ENCODE results near the gene MRPL9.

The MRPL9 gene

GRCh38 chr1:151710187-151710840, 53.0 kb downstream of the MRPL9 start:
- DNase-seq = peak in 2 of 5 experiments; percentile 21 to 43

Data from T-helper 2 cell (primary cell).